ENCODE results near the gene CCDC167. TPM values are rescaled to one million over a fixed set of nuclear protein-coding genes. Genes with fewer than 3 reads are reported as not detected.

Gene CCDC167
- total RNA-seq, result 48.6 and 52.1 TPM in 2 replicates

DNA sequence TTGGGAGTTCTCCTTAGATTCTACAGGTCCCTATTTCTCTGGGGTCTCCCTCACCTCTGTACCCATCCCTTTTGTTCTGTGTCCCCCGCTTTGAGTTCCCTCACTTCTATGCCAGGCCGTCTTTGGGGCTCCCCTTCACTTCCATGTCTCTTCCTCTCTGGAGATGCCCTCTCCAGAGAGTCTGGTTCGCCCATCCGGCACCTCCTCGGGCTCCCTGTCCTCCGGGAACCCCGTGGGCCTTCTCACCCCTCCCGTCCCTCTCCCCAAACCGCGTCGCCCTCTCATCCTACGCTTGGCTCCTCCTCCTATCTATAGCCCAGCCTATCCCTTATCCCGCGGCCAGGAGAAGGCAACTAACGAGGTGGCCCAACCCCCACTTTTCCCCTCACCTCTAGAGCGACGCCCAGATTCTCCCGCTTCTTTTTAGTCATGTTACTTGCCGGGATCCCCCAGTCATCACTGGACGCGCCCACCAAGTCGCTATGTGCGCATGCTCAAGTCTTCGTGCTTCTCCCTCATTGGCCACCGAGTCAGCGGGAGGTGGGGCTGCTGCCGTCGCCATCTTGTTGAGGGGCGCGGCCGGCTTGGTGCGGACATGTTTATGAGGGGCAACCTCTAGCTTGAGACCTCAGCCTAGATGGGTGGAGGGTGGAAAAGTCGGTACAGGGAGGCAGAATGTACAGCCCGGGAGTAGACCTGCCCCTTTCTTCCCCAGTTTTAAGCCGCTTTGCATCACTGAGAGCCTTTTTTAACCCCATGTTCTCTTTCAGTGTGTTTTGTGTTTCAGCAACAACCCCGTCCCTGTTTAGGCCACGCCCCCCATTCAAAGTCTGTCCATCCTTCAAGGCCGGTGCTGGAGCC is at the start of gene CCDC167:
CCDC167 (minus strand) TSS at position 461 of the 861 bp plus-strand sequence; CDS start at position 431, 30 bp downstream.

Other genes with a start within 250 kb of the CCDC167 start
- 12.2 and 15.2 TPM in 2 replicates for gene TBC1D22B, start 242.1 kb downstream of the CCDC167 start, total RNA-seq
- gene TMEM217, start 241.7 kb downstream of the CCDC167 start, total RNA-seq, result 8.1 and 9.1 TPM in 2 replicates
- gene RNF8, start 145.9 kb downstream of the CCDC167 start, total RNA-seq, result 33.2 and 34.5 TPM in 2 replicates
- 35.8 and 40.6 TPM in 2 replicates for gene CMTR1, start 66.7 kb downstream of the CCDC167 start, total RNA-seq
- gene MDGA1, start 198.0 kb upstream of the CCDC167 start, total RNA-seq, result 0.72 and 0.80 TPM in 2 replicates